Dedifferentiated amniotic fluid mesenchymal stem cell (primary cell): Measurements from ENCODE around the gene MLH1.

Source experiments
- DNase-seq: peaks from one replicate; pipeline ENCODE4 v3.0.0-alpha.2; 2016; ENCODE audit errors: extremely low spot score

The MLH1 gene

DNA sequence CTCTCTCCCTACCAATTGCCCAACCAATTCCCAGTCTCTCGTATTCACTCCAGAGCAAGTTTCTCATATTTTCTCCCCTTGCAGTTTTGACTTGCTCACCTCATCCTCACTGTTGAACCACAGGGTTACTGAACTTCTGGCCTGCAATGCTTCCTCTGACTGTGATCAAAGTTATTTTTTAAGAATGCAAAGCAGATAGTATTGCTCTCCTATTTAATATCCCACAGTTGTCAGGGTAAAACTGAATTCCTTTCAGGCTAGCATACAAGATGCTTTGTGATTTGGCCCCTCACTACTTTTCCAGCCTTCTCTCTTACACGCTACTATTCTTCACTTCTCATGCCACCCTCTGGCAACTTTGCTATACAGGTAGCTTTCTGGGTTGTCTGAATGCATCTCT, 100.2 kb downstream of the MLH1 start:
- DNase-seq = no peak

- DNase-seq = no peak
Observed at GRCh38 chr3:37094636-37095035, 101.3 kb downstream of the MLH1 start.

DNA sequence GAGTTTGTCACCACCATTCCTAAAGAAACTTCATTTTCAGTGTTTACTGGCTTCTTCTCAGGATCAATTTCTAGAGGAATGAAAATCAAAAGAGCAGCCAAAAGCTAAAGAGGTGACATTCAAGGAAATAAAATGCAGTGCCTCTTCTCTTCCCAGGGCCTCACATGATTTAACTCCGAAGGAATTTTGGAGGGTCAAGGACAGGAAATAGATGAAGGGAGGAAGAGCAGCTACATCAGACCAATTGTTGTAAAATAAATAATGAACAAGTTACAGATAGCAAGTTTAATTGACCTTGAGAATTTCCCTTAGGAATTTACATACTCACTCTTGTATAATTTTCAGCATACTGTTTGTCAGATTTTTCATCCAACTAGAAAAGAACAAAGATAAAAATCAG, 103.0 kb downstream of the MLH1 start:
- peak; percentile 36 for DNase-seq

DNA sequence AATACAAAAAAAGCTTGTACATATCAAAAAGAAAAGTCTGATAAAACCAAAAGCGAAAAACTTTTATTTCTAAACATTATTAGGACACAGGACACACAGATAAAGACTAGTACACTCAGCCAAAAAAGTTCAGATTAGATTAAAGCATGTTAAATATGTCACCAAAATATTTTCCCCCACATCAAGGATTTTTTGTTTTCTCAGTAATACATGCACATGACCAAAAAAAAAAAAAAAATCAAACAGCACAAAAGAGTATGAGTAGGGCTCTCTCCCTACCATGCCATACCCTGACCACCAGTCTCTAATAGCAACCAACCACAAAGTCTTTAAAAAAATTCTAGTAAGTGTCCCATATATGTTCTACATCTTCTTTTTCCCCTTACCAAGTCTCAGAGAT, 103.7 kb downstream of the MLH1 start:
- DNase-seq = no peak

DNA sequence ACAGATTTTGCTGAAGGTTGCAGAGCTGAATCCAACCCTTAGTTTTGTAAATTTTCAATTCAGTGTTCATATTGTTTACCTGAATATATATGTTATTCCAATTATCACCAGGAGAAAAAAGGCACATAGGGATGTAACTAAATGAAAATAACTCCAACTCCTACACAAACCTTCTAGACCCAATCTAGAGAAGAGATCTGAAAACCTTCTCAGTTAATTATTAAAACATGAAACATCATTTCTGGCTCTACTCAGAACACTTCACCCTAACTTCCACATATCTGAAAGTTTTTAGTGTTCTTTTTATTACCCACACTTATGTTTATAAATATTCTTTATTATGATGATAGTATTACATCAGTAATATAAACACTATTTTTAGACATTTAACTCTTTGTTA, 104.5 kb downstream of the MLH1 start:
- DNase-seq = no peak

DNA sequence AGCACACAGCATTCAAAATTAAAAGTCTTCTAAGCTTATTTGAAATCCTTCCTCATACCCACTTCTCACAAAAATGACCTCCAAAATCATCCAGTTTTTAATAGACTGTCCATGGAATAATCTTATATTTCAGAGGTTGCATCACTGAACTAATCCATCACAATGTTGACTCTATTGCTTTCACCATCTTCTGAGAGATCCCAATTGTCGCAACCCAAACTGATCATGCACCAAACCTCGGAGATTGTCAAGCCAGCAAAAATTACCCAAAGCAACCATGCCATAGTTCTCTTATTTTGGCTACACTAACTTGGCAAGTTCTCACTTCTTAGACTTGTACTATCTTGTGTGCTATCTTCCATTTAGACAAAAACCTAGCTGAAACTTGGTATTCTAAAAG, 105.6 kb downstream of the MLH1 start:
- no peak for DNase-seq

- no peak for DNase-seq
Observed at GRCh38 chr3:37099469-37099868, 106.2 kb downstream of the MLH1 start.

- no peak for DNase-seq
Observed at GRCh38 chr3:37100411-37100810, 107.1 kb downstream of the MLH1 start.
